Natural killer cell (primary cell): ENCODE results near the gene LZTS2. TPM values are rescaled to one million over a fixed set of nuclear protein-coding genes. Genes with fewer than 3 reads are reported as not detected.

Experiments used
- ATAC-seq, 3 donors: fragments of 150-1000 bp in 2 of 3; fragments of 200-7000 bp in 1 of 3; cut with Tn5 transposase; 1 replicate in 1 of 3; 2 replicates in 2 of 3; pipeline ENCODE4 v1.10.0; 2021; ENCODE audit warnings: mild to moderate bottlenecking in 2 of 3, moderate library complexity in 2 of 3
- DNase-seq, 2 donors: peaks; one replicate each; pipeline versions ENCODE4 v3.0.0 to v3.0.0-alpha.2; 2013 to 2021; ENCODE audit warnings: mixed read lengths in 1 of 2
- H3K27ac ChIP-seq: one replicate; pipeline ENCODE4 v1.5.1; 2013; ENCODE audit warnings: mild to moderate bottlenecking, low read length
- H3K27me3 ChIP-seq: one replicate; pipeline ENCODE4 v1.6.1; 2013; ENCODE audit warnings: low read length; ENCODE audit not compliant: control insufficient read depth, insufficient read depth
- H3K36me3 ChIP-seq: one replicate; pipeline ENCODE4 v1.6.1; 2013; ENCODE audit warnings: low read length; ENCODE audit not compliant: control insufficient read depth, insufficient read depth
- H3K4me1 ChIP-seq: one replicate; pipeline ENCODE4 v1.6.1; 2013; ENCODE audit warnings: low read length; ENCODE audit not compliant: control insufficient read depth, insufficient read depth
- H3K4me3 ChIP-seq: one replicate; pipeline ENCODE4 v1.5.1; 2013; ENCODE audit warnings: low read length
- H3K9me3 ChIP-seq: one replicate; pipeline ENCODE4 v1.6.1; 2013; ENCODE audit warnings: low read length; ENCODE audit not compliant: control insufficient read depth, insufficient read depth
- H3K27ac Mint-ChIP-seq, 2 donors: one replicate each; pipeline ENCODE4 v1.8.0; 2022; ENCODE audit warnings: mild to moderate bottlenecking in 2 of 2, mixed read lengths in 2 of 2, moderate library complexity in 1 of 2
- H3K27me3 Mint-ChIP-seq, 2 donors: one replicate each; pipeline ENCODE4 v1.8.0; 2022; ENCODE audit warnings: low read depth in 2 of 2, mixed read lengths in 2 of 2
- H3K36me3 Mint-ChIP-seq: one replicate; pipeline ENCODE4 v1.8.0; 2022; ENCODE audit warnings: mixed read lengths
- H3K4me1 Mint-ChIP-seq, 2 donors: one replicate each; pipeline ENCODE4 v1.8.0; 2022; ENCODE audit warnings: mixed read lengths in 2 of 2
- H3K4me3 Mint-ChIP-seq: one replicate; pipeline ENCODE4 v1.8.0; 2022; ENCODE audit warnings: mild to moderate bottlenecking, moderate library complexity, mixed read lengths
- H3K9me3 Mint-ChIP-seq, 2 donors: one replicate each; pipeline ENCODE4 v1.8.0; 2022; ENCODE audit warnings: mixed read lengths in 2 of 2
- WGBS: methylation state at CpG from one replicate; pipeline ENCODE4 v1.1.7; 2013; ENCODE audit warnings: missing lambda C conversion rate; ENCODE audit not compliant: insufficient coverage; 5-methylcytosine and 5-hydroxymethylcytosine counted together
- intact Hi-C: fragments of 100-400 bp; cut with micrococcal nuclease; formaldehyde crosslinking; loops from one replicate; pipeline ENCODE4 v1.14.2; 2022
- total RNA-seq, 4 donors: library from RNA; stranded (reverse); fragments of 120-200 nt in 1 of 4; gene quantifications; one replicate each; pipeline versions ENCODE4 v1.2.3 to v1.2.4, GENCODE V29; 2013 to 2022
- TF ChIP-seq, protein P1 (sequence below): fragments of 200-600 bp; IDR thresholded peaks from one replicate; pipeline ENCODE4 v1.8.0; 2022; ENCODE audit warnings: antibody characterized with exemption

Gene LZTS2
- total RNA-seq, 3 donors from 2014 or later (not counting 1 experiment from before 2014, with no cell fraction given), result 8.0 to 16.1 (median 11.7) TPM

DNA sequence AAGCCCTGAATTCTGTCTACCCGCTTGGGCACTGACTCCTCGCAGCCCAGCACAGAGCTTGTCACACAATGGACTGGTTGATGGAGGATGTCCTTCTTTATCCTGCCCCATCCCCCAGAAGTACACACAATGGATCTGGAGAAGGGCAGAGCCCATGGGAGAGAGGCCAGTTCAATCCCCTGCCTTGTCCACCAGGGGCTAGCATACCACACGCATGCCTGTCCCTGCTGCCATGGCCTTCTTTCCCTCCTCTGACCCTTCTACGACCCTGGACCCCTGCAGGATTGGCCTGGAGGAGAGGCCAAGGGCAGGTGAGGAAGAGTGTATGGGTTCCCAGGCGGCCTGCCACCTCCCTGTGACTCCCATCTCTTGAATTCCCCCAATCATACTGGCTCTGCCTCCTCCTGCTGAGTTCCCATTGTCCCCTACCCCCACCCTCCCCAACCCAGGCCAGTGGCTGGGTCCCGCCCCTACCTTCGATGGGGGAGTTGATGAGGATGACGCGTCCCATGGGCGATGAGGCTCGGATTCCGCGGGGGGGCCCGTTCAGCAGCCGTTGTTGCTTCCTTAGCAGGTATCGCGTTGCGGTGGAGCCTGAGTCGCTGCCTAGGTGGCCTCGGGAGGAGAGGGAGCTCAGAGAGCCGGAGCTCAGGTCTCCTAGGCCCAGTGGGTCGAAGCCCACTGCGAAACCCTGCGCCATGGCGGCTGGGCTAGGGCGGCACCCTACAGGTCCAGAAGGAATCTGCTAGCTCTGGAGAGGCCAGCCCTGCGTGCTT, 30.1 kb downstream of the LZTS2 start:
- intact Hi-C loops, result loop anchor here (5.0 kb wide), 3 partner anchors 32 to 323 kb away; partner anchors contain the start of genes BTRC and LZTS2
- Mint-ChIP-seq H3K27ac (no peak overlapping the region), H3K36me3 (no peaks in the 10 kb centered on the region), H3K4me3 (no peak overlapping the region), H3K9me3 (no peaks in the 10 kb centered on the region), H3K4me1 (peaks cover 27 to 28% of the 10 kb centered on the region in 2 donors), H3K27me3 (peaks cover 0 to 7% of the 10 kb centered on the region in 2 donors)
- Histone ChIP-seq H3K27ac (no peak overlapping the region), H3K4me1 (peaks cover 28% of the 10 kb centered on the region), H3K36me3 (peaks cover under 1% of the 10 kb centered on the region), H3K9me3 (no peaks in the 10 kb centered on the region), H3K27me3 (no peaks in the 10 kb centered on the region), H3K4me3 (no peak overlapping the region)
- no peak for ATAC-seq
- TF ChIP-seq, protein P1, sequence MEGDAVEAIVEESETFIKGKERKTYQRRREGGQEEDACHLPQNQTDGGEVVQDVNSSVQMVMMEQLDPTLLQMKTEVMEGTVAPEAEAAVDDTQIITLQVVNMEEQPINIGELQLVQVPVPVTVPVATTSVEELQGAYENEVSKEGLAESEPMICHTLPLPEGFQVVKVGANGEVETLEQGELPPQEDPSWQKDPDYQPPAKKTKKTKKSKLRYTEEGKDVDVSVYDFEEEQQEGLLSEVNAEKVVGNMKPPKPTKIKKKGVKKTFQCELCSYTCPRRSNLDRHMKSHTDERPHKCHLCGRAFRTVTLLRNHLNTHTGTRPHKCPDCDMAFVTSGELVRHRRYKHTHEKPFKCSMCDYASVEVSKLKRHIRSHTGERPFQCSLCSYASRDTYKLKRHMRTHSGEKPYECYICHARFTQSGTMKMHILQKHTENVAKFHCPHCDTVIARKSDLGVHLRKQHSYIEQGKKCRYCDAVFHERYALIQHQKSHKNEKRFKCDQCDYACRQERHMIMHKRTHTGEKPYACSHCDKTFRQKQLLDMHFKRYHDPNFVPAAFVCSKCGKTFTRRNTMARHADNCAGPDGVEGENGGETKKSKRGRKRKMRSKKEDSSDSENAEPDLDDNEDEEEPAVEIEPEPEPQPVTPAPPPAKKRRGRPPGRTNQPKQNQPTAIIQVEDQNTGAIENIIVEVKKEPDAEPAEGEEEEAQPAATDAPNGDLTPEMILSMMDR, result no peak
- DNase-seq, result no peak
- 75% methylated on average over 27 of the region's 27 CpGs for WGBS

DNA sequence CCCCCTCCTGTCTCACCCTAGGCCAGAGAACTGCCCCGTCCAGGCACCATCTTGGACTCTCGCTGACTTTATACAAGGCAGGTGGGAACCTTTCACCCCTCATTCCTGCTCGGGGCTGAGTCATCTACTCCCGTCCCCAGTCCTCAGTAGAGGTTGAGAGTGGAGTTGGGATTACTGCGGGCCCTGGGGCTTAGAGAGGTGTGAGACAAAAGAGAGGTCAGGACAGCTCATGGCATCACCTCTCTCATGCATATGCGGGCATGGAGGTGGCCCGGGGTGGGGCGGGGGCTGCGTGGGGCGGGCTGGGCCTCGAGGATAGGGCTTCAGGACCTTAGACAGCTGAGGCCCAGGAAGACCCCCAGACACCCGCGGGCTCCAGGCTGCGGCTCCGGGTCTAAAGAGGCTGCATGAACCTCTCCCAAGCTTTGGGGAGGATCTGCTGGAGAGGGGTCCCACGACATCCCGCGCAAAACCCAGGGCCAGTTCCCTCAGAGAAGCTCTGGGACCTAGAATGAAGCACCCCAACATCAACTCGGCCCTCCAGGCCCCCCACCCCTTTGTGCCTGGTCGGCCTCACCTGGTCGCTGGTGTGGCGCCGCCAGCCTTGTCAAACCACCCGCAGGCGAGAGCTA, 31.0 kb downstream of the LZTS2 start:
- Mint-ChIP-seq H3K36me3 (no peaks in the 10 kb centered on the region), H3K4me3 (peak overlapping the region; percentile 88), H3K27ac (peak overlapping the region; percentile 83 to 89), H3K9me3 (no peaks in the 10 kb centered on the region), H3K4me1 (peaks cover 27 to 28% of the 10 kb centered on the region in 2 donors), H3K27me3 (peaks cover 0 to 7% of the 10 kb centered on the region in 2 donors)
- no peaks in the 10 kb centered on the region for H3K9me3 ChIP-seq
- H3K4me1 ChIP-seq, result peaks cover 28% of the 10 kb centered on the region
- peaks cover 10% of the 10 kb centered on the region for H3K36me3 ChIP-seq
- DNase-seq, result no peak
- no peak for ATAC-seq
- H3K27ac ChIP-seq, result peak overlapping the region; percentile 98
- H3K27me3 ChIP-seq, result no peaks in the 10 kb centered on the region
- TF ChIP-seq, protein P1, result no peak
- intact Hi-C loops, result loop anchor here (5.0 kb wide), 3 partner anchors 33 to 322 kb away; partner anchors contain the start of genes BTRC and LZTS2
- WGBS, result 14% methylated on average over 25 of the region's 25 CpGs
- H3K4me3 ChIP-seq, result peak overlapping the region; percentile 50

DNA sequence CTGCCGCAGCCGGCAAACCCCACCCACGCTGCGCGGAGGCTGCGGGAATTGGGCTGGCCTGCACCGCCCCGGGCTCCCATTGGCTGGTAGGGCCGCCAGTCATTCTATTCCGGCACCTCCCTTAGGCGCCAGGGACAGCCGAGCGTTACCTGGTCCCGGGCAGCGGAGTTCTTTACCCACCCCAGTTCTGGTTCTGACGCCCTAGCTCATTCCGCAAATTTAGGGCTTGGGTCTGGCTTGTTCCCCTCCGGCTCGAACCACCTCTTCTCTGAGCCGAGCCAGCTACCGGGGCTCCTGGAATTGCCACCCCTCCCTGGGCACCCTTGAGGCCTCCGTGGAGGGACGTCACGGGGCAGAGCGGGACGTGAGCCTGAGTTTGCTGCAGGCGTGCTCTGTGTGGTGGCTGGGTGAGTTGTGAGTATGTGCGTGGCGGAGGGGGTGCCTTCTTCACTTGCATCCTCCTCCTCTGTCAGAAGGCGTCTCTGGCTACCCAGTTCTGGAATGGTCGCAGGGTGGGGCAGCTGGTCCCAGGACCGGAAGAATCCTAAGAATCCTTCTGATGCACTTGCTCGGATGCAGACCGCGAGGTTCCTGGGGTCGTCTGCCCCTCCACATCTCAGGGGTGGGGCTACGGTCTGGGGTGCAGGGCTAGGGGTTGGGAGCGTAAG, 31.7 kb downstream of the LZTS2 start, which contains the start of the genes PDZD7 and SFXN3:
Gene PDZD7 (minus strand): TSS at position 2 of the 668 bp plus-strand sequence. CDS start 910 bp downstream, outside the sequence.
Gene SFXN3 (plus strand): TSS at position 107 of the 668 bp plus-strand sequence. CDS start 3,461 bp downstream, outside the sequence.
- Histone ChIP-seq H3K4me3 (peak within 1 kb of the TSS; percentile 50), H3K27me3 (no peaks in the 10 kb centered on the region), H3K27ac (peak within 1 kb of the TSS; percentile 98), H3K4me1 (peaks cover 28% of the 10 kb centered on the region), H3K36me3 (peaks cover 16% of the 10 kb centered on the region), H3K9me3 (no peaks in the 10 kb centered on the region)
- H3K36me3 Mint-ChIP-seq, result no peaks in the 10 kb centered on the region
- TF ChIP-seq, protein P1, result no peak
- H3K27me3 Mint-ChIP-seq, result peaks cover 0 to 7% of the 10 kb centered on the region in 2 donors
- intact Hi-C loops, result loop anchor here (5.0 kb wide), 3 partner anchors 34 to 321 kb away; partner anchors contain the start of genes BTRC and LZTS2
- H3K9me3 Mint-ChIP-seq, result no peaks in the 10 kb centered on the region
- WGBS, result under 1% methylated on average over 38 of the region's 38 CpGs
- ATAC-seq (peak; percentile 76 to 91 (median 85)), DNase-seq (peak; percentile 96 to 98)
- peak within 1 kb of the TSS; percentile 83 to 89 for H3K27ac Mint-ChIP-seq
- peaks cover 27 to 28% of the 10 kb centered on the region in 2 donors for H3K4me1 Mint-ChIP-seq
- peak within 1 kb of the TSS; percentile 88 for H3K4me3 Mint-ChIP-seq
